Gastrocnemius medialis (tissue), 4 donors: ENCODE data around the gene ARHGEF4.

Experiments used
- POLR2A ChIP-seq, 2 donors: fragments of 450-650 bp; IDR thresholded peaks; one replicate each; pipeline ENCODE4 v1.6.1; 2017; ENCODE audit warnings: antibody characterized with exemption in 2 of 2, mild to moderate bottlenecking in 2 of 2, moderate library complexity in 2 of 2
- TF ChIP-seq, protein P1 (sequence below), 5 experiments: fragments of 450-650 bp in 3 of 5; fragments of 200-600 bp in 2 of 5; sonication (generic) in 2 of 5; IDR thresholded peaks in 4 of 5; conservative IDR thresholded peaks in 1 of 5; 1 replicate in 4 of 5; 2 replicates in 1 of 5; pipeline ENCODE4 v1.5.1; 2016 to 2019; ENCODE audit warnings: antibody characterized with exemption in 5 of 5, mild to moderate bottlenecking in 3 of 5, moderate library complexity in 3 of 5

DNA sequence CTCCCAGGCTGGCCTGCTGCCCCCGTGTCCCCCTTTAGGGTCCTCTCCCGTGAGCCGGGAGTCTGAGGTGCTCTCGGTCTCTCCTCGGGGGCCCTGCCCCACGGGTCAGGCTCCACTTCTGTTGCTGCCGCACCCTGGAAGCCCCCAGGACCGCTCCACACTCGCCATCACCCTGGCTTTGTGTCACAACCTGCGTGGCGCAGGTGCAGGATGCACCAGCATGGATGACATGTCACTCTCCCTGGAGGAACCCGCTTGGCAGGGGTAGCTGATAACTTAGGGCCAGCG is 10.8 kb upstream of the ARHGEF4 start:
- TF ChIP-seq, protein P1, sequence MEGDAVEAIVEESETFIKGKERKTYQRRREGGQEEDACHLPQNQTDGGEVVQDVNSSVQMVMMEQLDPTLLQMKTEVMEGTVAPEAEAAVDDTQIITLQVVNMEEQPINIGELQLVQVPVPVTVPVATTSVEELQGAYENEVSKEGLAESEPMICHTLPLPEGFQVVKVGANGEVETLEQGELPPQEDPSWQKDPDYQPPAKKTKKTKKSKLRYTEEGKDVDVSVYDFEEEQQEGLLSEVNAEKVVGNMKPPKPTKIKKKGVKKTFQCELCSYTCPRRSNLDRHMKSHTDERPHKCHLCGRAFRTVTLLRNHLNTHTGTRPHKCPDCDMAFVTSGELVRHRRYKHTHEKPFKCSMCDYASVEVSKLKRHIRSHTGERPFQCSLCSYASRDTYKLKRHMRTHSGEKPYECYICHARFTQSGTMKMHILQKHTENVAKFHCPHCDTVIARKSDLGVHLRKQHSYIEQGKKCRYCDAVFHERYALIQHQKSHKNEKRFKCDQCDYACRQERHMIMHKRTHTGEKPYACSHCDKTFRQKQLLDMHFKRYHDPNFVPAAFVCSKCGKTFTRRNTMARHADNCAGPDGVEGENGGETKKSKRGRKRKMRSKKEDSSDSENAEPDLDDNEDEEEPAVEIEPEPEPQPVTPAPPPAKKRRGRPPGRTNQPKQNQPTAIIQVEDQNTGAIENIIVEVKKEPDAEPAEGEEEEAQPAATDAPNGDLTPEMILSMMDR (IDR thresholded peaks at IDR 0.05 in 4 of 5, conservative IDR thresholded peaks at IDR 0.05 in 1 of 5) = no peak
- no peak for TF ChIP-seq POLR2A (IDR thresholded peaks at IDR 0.05)
